KMS-11 (cell line): ENCODE data around the gene PYM1.

Experiments used
- H2AFZ ChIP-seq: fragments of 200-600 bp; sonication (generic); 2 replicates; pipeline ENCODE4 v1.6.1; 2016; ENCODE audit warnings: antibody characterized with exemption, mixed run types, low read depth
- H3K27ac ChIP-seq: fragments of 200-600 bp; sonication (generic); 2 replicates; pipeline ENCODE4 v1.6.1; 2016; ENCODE audit warnings: mild to moderate bottlenecking, mixed run types
- H3K27me3 ChIP-seq: fragments of 200-600 bp; sonication (generic); 2 replicates; pipeline ENCODE4 v1.6.1; 2017; ENCODE audit warnings: mild to moderate bottlenecking, low read depth, mixed run types, moderate library complexity; ENCODE audit not compliant: insufficient read depth
- H3K36me3 ChIP-seq: fragments of 200-600 bp; sonication (generic); 2 replicates; pipeline ENCODE4 v1.6.1; 2017; ENCODE audit warnings: mild to moderate bottlenecking, mixed run types; ENCODE audit not compliant: insufficient read depth
- H3K4me1 ChIP-seq: fragments of 200-600 bp; sonication (generic); 2 replicates; pipeline ENCODE4 v1.6.1; 2016; ENCODE audit warnings: mild to moderate bottlenecking, low read depth, mixed run types; ENCODE audit not compliant: poor library complexity, severe bottlenecking
- H3K4me2 ChIP-seq: fragments of 200-600 bp; sonication (generic); 2 replicates; pipeline ENCODE4 v1.7.0; 2016; ENCODE audit warnings: mild to moderate bottlenecking, mixed run types
- H3K4me3 ChIP-seq: fragments of 200-600 bp; sonication (generic); IDR thresholded peaks from 2 replicates; pipeline ENCODE4 v1.6.1; 2017; ENCODE audit warnings: low read depth, low read length, mixed read lengths; ENCODE audit not compliant: insufficient read depth
- H3K79me2 ChIP-seq: fragments of 200-600 bp; sonication (generic); 2 replicates; pipeline ENCODE4 v1.6.1; 2016; ENCODE audit warnings: low read depth, mixed run types; ENCODE audit not compliant: insufficient read depth
- H3K9ac ChIP-seq: fragments of 200-600 bp; sonication (generic); 2 replicates; pipeline ENCODE4 v1.6.1; 2016; ENCODE audit warnings: mild to moderate bottlenecking, mixed run types
- H4K20me1 ChIP-seq: fragments of 200-600 bp; sonication (generic); 2 replicates; pipeline ENCODE4 v1.6.1; 2016; ENCODE audit warnings: mild to moderate bottlenecking, mixed run types; ENCODE audit not compliant: insufficient read depth
- TF ChIP-seq, protein P1 (sequence below): fragments of 200-600 bp; sonication (generic); conservative IDR thresholded peaks from 2 replicates; pipeline ENCODE4 v1.6.1; 2017; ENCODE audit warnings: low read depth, mild to moderate bottlenecking, antibody characterized with exemption, low read length, moderate library complexity, mixed read lengths

Gene PYM1

DNA sequence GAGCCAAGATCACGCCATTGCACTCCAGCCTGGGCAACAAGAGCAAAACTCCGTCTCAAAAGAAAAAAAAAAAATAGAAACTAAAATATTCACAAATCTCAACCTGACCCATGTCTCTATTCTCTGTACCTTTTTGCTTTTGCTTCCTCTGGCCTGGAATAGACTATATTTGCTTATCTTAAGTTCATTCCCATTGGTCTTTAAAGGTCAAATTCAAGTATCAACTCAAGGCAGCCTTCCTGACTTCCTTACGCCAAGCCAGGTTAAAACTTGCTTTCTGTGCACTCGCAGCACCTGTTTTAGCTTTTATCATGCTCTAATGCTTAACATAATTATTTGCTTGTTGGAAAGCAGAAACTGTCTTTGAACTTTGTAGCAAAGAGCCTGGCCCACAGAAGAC lies 14.8 kb downstream of the PYM1 start:
- Histone ChIP-seq H3K27ac (no peak overlapping the region), H2AFZ (no peak overlapping the region), H3K79me2 (peaks cover 46% of the 10 kb centered on the region; the same call in 1 of the 2 replicates), H3K27me3 (no peaks in the 10 kb centered on the region), H3K9ac (no peak overlapping the region), H3K4me1 (no peaks in the 10 kb centered on the region), H3K4me2 (no peak overlapping the region), H3K4me3 (no peak overlapping the region), H3K36me3 (no peaks in the 10 kb centered on the region), H4K20me1 (no peaks in the 10 kb centered on the region)
- TF ChIP-seq, protein P1, sequence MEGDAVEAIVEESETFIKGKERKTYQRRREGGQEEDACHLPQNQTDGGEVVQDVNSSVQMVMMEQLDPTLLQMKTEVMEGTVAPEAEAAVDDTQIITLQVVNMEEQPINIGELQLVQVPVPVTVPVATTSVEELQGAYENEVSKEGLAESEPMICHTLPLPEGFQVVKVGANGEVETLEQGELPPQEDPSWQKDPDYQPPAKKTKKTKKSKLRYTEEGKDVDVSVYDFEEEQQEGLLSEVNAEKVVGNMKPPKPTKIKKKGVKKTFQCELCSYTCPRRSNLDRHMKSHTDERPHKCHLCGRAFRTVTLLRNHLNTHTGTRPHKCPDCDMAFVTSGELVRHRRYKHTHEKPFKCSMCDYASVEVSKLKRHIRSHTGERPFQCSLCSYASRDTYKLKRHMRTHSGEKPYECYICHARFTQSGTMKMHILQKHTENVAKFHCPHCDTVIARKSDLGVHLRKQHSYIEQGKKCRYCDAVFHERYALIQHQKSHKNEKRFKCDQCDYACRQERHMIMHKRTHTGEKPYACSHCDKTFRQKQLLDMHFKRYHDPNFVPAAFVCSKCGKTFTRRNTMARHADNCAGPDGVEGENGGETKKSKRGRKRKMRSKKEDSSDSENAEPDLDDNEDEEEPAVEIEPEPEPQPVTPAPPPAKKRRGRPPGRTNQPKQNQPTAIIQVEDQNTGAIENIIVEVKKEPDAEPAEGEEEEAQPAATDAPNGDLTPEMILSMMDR, result no peak

DNA sequence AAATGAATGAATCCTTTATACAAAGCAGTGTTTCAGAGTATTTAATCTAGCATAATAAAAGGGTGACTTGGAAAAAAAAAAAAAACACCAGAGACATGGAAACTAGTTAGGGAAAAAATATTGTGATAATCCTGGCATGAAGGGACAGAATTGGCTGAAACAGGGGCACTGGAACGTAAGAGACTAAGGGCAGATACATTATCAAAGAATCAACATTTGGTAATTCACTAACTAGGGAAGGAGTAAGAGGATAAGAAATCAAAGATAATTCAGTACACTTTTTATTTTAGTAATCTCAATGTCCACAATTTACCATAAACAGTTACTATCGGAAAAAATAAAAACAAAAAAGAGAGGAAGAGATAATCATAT lies 18.2 kb downstream of the PYM1 start:
- Histone ChIP-seq H3K9ac (no peak overlapping the region), H3K4me1 (no peaks in the 10 kb centered on the region), H3K4me3 (no peak overlapping the region), H3K4me2 (no peak overlapping the region), H3K79me2 (peaks cover 23% of the 10 kb centered on the region; the same call in 1 of the 2 replicates), H3K27me3 (no peaks in the 10 kb centered on the region), H4K20me1 (no peaks in the 10 kb centered on the region), H3K36me3 (no peaks in the 10 kb centered on the region), H2AFZ (no peak overlapping the region), H3K27ac (no peak overlapping the region)
- TF ChIP-seq, protein P1, result no peak

DNA sequence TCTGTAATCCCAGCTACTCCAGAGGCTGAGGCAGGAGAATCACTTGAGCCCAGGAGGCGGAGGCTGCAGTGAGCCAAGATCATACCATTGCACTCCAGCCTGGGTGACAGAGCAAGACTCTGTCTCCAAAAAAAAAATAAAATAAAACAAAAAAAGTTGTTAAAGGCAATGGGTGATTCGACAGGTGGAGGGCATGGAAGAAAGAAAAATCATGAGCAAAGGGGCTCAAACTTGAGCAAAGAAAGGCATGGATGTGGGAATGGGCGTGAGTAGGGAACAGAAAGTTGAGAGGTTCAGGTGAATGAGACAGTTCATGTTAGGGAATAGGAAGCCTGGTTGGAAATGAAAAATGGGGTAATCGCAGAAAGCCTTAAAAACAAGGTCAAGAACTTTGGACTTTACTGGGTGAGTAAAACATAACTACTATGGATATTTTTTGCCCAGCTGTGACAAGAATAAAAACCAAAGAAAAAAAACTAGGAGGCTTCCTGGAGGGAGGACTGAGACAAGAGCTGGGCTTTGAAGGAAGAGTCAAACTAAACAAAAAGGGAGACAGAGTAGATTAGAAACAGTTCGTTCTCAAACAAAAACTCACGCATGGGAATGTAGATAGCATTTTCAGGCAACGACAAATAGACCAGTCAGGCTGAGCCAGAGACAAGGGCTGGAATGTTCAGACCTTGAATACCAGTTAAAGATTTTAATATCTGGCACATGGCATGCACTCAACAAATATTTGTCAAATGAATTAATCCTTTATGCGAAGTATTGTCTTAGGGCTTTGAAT lies 18.8 kb downstream of the PYM1 start:
- Histone ChIP-seq H3K4me1 (peaks cover 4% of the 10 kb centered on the region), H3K4me3 (no peak overlapping the region), H3K27me3 (no peaks in the 10 kb centered on the region), H3K27ac (no peak overlapping the region), H3K79me2 (peaks cover 19% of the 10 kb centered on the region; the same call in 1 of the 2 replicates), H3K36me3 (no peaks in the 10 kb centered on the region), H2AFZ (no peak overlapping the region), H4K20me1 (no peaks in the 10 kb centered on the region), H3K4me2 (no peak overlapping the region), H3K9ac (no peak overlapping the region)
- TF ChIP-seq, protein P1, result no peak

DNA sequence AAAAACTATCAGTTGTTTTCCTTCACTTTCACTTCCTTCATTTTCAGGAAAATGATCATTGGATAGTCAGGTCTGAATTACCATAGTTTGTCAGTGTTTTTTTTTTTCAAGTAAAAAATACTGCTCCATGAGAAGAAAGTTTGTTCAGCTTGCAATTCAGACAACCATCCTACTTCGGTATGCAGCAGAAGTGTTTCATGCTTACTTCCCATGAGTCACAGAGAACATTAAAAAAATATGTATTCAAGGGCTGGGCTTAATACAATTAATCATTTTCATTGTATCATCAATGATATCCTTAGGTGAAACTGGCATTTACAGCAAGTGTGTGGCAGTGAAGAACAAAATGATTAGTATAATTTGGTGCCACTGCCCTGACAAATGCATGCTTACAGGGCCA lies 21.6 kb downstream of the PYM1 start:
- no peak overlapping the region for H3K4me3 ChIP-seq
- TF ChIP-seq, protein P1, result no peak
- no peak overlapping the region for H3K27ac ChIP-seq

More for the DNA sequence above, 21.6 kb downstream of the PYM1 start:
- Histone ChIP-seq H3K4me1 (peaks cover 9% of the 10 kb centered on the region), H3K9ac (no peak overlapping the region), H3K27me3 (no peaks in the 10 kb centered on the region), H4K20me1 (no peaks in the 10 kb centered on the region), H2AFZ (no peak overlapping the region), H3K36me3 (no peaks in the 10 kb centered on the region), H3K4me2 (no peak overlapping the region), H3K79me2 (peaks cover 4% of the 10 kb centered on the region; the same call in 1 of the 2 replicates)
